HG02642 (cell line): ENCODE data around the gene MORN2.

Experiments
- ATAC-seq: cut with Tn5 transposase; IDR thresholded peaks from one replicate; pipeline ENCODE4 v1.9.1; 2021; ENCODE audit warnings: mild to moderate bottlenecking; ENCODE audit not compliant: unreplicated experiment, poor library complexity

MORN2 gene

DNA sequence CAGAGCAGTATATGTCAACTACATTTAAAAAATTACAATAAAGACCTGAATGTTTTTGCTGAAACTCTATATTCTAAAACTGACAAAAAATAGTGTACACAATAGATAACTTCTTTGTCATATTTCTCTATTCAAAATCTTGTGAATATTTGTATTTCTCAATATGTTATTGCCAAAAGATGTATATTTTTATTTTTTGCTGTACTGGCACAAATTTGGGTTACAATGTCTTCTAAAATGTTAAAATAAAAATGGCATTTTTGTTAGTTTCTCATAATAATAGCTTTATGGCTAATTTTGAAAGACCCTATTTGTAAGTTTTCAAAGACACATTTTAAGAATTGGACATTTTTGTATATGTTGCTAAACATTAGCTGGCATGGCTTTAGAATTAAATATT, 13.3 kb downstream of the MORN2 start:
- no peak for ATAC-seq

DNA sequence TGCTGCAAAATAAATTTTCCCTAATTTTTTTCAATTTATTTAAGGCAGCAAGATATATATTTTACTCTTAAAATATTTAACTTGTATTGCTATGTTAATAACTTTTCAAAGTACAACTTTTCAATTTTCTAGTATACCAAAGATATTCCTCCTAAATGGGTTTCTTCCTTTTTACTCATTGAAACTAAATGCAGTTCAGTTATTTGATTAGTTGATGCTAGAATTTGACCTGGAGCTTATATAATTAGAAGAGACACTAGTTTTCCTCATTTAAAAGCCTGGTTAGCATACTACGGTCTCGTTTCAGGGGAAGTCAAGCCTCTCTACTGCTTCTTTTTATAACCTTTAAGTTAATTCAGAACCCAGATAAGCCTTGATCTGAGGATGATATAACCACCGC, 13.8 kb downstream of the MORN2 start, which contains the start of gene ARHGEF33:
Gene ARHGEF33, plus strand, starts transcription at position 301 of the 400 bp plus-strand sequence. CDS start 29,573 bp downstream, outside the sequence.
- ATAC-seq, result no peak

DNA sequence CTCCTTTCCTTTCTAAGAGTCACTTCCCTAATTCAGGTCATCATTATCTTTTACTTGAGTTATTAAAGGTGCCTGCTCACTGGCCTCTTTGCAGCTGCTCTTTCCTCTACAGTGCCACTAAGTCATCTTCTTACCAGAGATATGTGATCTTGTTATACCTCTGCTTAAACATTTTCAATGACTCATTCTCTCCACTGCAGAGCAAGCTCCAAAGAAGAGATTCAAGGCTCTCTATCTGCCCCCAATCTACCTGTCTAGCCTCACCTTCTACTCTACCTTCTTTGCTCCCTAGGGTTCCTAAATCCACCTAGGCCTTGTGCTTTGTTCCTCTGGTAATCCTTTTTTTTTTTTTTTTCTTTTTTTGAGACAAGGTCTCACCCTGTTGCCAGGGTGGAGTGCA, 17.0 kb downstream of the MORN2 start:
- no peak for ATAC-seq

DNA sequence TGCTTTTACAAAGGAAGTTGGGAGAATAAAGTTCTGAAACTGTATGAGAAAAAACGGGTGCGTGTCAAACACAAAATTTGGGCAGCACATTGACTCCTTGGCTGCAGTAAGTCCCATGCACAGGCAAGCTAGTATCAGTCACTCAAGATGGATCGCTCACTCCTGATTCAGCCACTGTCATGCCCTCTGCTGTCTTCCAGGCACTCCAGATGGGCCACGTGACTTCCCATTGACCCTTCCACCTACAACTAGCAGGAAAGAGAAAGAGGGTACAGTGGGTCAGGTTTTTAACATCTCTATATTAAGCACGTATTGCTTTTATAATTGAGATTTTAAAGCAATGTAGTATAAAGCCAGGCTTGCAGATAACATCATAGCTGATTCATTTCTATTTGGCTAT, 22.5 kb downstream of the MORN2 start:
- no peak for ATAC-seq

DNA sequence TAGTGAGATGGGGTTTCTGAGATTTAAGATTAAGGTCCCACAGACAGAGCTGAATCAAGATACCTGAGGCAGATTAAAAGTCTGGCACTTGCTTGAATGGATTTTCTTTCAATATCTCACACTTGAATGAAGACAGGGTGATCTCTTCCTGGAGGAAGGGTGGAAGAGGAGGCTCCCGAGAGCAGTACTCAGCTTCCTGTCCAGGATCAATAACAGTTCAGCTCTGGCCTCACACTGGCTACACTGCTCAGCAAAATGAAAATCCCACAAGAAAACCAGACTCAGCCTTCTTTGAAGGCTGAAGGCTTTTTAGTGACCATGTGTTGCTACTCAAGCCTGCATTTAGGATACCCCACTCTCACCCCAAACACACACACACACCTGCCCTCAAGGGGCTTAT, 24.9 kb downstream of the MORN2 start:
- no peak for ATAC-seq

DNA sequence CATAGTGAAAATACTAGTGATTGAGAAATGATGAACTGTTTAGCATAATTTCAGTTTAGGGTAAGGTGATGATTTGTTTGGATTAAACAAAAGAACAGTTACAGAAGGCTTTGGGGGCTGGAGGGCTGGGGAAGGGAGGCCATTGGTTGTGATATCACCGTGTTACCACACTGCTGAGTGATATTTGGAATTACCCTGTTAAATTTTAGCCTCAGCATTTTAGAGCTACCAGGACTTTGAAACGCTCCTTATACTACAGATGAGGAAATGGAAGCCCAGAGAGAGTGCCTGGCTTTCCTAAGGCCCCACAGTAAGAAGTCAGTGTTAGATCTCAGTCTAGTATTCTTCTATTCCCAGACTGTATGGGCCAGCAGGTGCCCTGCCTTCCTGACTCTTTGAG, 29.5 kb downstream of the MORN2 start:
- no peak for ATAC-seq

DNA sequence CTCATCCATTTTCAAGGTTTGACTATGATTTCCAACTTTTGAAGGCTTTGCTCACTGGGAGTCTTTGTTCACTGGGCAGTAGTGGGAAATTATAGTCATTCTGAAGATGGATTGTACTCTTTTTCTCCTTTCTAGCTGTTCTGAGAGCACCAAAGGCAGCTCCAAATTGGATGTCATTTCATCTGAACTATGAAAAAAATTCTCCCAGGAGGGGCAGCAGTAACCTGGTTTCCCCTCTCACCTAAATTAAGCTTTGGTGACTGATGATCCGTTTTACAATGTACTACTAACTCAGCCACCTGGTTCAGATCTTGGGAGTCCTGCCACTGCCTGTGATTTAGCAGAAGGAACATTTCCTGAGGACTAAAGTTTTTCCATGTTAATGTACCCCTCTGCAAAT, 31.5 kb downstream of the MORN2 start:
- ATAC-seq, result no peak

DNA sequence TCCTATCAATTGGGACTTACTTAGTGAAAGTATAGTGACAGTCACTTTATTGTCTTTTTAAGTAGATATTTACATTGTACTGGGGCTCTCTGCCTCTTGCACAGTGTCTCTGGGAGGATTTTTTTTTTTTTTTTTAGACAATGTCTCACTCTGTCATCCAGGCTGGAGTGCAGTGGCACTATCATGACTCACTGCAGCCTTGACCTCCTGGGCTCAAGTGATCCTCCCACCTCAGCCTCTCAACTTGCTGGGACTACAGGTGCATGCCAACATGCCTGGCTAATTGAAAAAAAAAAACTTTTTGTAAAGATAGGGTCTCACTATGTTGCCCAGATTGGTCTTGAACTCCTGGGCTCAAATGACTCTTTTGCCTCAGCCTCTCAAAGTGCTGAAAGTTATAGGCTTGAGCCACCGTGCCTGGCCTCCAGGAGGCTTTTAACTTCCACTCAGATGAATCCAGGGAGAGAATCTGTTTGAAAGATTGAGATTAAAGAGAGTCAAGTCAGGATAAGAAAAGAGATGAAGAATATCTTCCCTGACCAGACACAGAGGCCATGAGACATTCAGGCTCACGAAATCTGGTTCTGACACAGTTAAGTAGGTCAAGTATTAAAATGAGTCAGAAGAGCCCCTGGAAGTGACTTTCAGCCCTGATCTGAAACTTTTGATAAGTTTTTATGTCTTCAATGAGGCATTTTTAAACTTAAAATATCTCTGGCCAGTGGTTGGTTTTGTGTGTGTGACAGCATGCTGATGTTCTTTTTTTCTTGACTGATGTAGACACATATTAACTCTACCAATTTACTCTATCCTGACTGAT, 32.2 kb downstream of the MORN2 start:
- ATAC-seq, result peak; percentile 87

DNA sequence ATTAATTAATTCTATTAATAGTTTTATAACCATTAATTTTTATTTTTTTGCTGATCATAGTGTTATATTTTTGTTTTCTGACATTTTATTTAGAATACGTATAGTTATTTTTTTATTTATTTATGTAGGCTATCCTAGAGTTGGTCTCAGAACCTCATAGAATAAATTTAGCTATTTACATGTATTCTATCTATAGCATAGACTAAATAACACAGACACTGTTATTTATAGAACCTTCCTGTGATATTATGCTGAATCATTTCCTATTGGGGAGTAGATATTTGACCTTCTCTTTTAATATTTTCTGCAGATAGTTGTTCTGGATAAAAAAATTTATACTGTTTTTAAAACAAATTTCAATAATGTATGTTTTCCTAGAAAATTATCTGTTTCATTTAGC, 34.1 kb downstream of the MORN2 start:
- no peak for ATAC-seq

DNA sequence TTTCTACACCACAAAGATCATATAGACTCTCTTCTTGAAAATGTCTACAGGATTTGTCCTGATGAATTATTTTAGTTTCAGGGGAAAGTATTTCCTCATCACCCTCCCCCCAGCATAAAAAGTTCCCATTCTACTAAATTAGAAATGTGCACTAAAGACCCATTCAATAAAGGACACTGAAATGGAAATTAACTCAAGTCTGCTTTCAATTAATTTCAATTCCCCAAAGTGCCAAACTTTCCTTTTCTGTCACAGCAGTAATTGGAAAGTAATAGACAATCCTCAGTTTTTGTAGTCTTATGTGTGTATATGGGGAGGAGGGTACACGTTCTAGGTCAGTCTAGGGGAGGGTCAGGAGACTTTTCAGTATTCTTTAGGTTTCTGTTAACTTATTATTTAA, 35.4 kb downstream of the MORN2 start:
- no peak for ATAC-seq

DNA sequence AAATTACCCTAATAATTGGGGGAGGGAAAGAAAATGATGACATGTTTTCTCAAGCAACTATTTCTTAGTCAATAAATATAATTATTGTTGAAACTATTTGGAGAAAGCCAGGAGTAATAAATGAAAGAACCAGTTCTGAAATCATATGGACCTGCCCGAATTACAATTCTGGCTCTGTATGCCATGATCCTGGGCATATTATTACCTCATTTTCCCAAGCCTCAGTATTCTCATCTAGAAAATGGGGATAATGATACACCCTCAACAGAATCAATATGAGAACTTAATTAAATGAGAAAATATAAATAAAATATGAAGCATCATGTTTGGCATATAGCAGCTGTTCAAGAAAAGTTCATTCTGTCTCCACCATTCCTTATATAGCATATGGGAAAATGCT, 36.8 kb downstream of the MORN2 start:
- no peak for ATAC-seq

DNA sequence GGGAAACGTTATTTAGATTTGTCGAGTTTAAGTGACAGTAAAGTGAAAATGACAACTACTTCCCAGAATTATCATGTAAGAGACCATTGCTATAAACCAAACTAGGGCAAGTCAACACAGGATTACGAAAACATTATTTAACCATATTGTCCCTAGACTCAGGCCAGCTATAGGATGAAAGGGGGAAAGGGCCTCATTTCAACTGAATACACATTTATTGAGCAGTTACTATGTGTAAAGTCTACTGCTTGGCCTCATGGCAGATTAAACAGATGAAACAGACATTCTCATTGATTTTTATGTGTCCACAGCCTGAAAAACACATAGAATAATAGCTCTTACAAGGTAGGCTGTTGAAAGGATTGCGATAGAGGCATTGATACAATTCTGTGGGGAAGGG, 46.6 kb downstream of the MORN2 start:
- no peak for ATAC-seq

DNA sequence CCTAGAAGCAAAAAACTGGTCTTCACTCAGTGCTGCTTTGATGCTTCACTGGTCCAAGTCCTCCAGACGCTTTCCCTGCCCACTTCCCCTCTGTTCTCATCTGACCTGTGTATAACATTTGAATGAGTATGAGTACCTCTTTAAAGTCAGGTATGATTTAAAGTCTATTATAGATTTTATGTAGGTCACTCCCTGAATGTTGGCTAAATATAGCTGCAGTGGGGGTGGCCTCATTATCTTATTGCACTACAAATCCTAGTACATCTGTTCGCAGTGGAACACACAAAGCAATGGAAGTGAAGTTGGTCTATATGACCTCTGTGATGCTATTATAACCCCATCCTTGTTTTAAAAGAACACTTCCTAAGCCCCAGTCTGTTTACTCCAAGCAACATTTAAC, 47.1 kb downstream of the MORN2 start:
- no peak for ATAC-seq

DNA sequence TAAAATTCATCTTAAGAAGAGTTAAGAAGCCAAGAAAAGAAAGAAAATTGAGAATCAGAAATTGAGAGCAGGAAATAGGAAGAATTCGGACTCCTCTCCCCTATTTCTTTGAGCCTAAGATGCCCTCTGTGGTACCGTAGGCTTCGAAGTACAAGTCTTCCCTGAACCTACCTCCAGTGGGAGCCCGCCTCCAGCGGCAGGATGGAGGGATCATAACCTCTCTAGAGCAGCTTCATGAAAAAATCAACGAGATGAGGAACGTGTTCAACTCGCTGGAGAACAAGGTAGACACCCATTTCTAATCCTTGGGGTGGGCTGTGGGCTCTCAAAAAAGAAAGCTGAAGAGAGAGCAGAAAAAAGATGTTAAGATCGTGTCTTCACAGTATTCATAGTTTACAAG, 50.2 kb downstream of the MORN2 start:
- ATAC-seq, result no peak

DNA sequence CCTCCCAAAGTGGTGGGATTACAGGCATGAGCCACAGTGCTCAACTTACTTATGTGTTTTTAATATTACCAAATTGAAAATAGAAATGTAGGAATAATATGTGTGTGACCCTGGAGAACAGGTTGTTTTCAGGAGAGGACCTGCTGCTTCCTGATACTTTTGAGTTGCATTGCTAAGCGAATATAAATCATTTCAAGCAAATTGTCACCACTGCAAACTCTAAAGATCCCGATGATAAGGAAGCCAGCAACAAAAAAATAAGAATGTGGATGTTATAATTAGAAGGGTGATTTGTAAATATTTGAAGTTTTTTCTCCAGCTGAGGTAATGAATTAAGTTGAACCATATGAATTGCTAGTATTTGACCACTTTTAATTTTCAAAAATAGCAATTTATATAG, 54.8 kb downstream of the MORN2 start:
- ATAC-seq, result no peak
